ENCODE data around the gene DENND11. TPM values are rescaled to one million over a fixed set of nuclear protein-coding genes. Genes with fewer than 3 reads are reported as not detected.

Gene DENND11
- total RNA-seq, 2 experiments from 2014 or later, result 25.1 to 26.4 TPM

- ChIA-PET CTCF (interaction anchor here (1.4 kb wide), 1 partner anchor 9 kb away, joined by 4 read pairs; no protein-coding TSS in a partner anchor), POLR2A (no interaction called here)
Observed at GRCh38 chr7:141663081-141663849, 38.7 kb downstream of the DENND11 start.

- CTCF ChIA-PET, result interaction anchor here (1.0 kb wide), 1 partner anchor 25 kb away, joined by 3 read pairs; no protein-coding TSS in a partner anchor
- POLR2A ChIA-PET, result no interaction called here
Observed at GRCh38 chr7:141660259-141660658, 41.7 kb downstream of the DENND11 start.

- ChIA-PET CTCF (no interaction called here), POLR2A (no interaction called here)
Observed at GRCh38 chr7:141659501-141659900, 42.5 kb downstream of the DENND11 start.

GRCh38 chr7:141654551-141654950 is 47.4 kb downstream of the DENND11 start:
- POLR2A ChIA-PET, result no interaction called here
- CTCF ChIA-PET, result interaction anchor here (0.6 to 2.9 kb wide), 11 partner anchors 9 to 366 kb away, joined by 3 to 21 read pairs (median 3); partner anchors contain the start of genes DENND11 and SSBP1

GRCh38 chr7:141652691-141653090 is 49.3 kb downstream of the DENND11 start:
- CTCF ChIA-PET, result interaction anchor here (2.9 kb wide), 1 partner anchor 85 kb away, joined by 21 read pairs; the partner anchor contains the start of gene SSBP1
- POLR2A ChIA-PET, result no interaction called here

Other genes with a start within 250 kb of the DENND11 start
- gene AGK, start 150.8 kb downstream of the DENND11 start, total RNA-seq, result 100 to 1,000 TPM; 110 TPM
- not detected for gene WEE2, start 6.2 kb upstream of the DENND11 start, total RNA-seq
- gene SSBP1, start 36.2 kb upstream of the DENND11 start, total RNA-seq, result 100 to 1,000 TPM; 259 to 280 TPM
- gene TAS2R3, start 61.9 kb upstream of the DENND11 start, total RNA-seq, result under 1 TPM; 0.88 to 0.89 TPM
- gene TAS2R4, start 74.5 kb upstream of the DENND11 start, total RNA-seq, result 1 to 10 TPM in 1 of 2 experiments, under 1 TPM in 1; 0.69 to 1.2 TPM
- 1 to 10 TPM in 1 of 2 experiments, under 1 TPM in 1; 0.84 to 1.6 TPM for gene TAS2R5, start 88.1 kb upstream of the DENND11 start, total RNA-seq
- gene PRSS37, start 139.3 kb upstream of the DENND11 start, total RNA-seq, result not detected
- gene OR9A4, start 214.2 kb upstream of the DENND11 start, total RNA-seq, result not detected
- gene CLEC5A, start 244.8 kb upstream of the DENND11 start, total RNA-seq, result not detected

All from activated CD8-positive, alpha-beta memory T cell treated with anti-CD3 and anti-CD28 coated beads for 36 hours (primary cell).